ENCODE results near the gene ZNF614. TPM values are rescaled to one million over a fixed set of nuclear protein-coding genes. Genes with fewer than 3 reads are reported as not detected.
"Not testable (repeated sequence)": the region's sequence is repeated elsewhere in the genome, so short reads cannot be mapped to it uniquely, and the experiment has no call there.

The ZNF614 gene
- total RNA-seq, 2 experiments from 2014 or later: 9.8 to 11.7 TPM

DNA sequence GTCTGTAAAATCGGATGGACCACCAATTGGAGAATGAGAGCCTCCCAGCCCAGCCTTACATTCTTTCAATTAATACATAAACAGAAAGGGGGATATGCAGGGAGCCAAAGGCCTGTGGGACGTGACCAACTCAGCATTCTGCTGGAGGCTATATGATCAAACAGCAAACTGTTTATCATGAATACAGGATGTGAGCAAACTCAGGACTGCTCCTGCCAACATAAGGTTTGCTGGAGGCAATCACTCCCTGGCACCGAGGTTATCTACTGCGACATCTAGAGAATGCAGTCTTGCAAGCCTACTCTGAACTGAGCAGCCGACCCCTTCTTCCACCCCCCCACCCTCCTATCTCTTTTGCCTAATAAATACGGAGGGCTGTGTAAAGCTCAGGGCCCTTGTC lies 47.3 kb downstream of the ZNF614 start:
- POLR2A ChIA-PET, CTCF ChIA-PET: not testable (repeated sequence)

DNA sequence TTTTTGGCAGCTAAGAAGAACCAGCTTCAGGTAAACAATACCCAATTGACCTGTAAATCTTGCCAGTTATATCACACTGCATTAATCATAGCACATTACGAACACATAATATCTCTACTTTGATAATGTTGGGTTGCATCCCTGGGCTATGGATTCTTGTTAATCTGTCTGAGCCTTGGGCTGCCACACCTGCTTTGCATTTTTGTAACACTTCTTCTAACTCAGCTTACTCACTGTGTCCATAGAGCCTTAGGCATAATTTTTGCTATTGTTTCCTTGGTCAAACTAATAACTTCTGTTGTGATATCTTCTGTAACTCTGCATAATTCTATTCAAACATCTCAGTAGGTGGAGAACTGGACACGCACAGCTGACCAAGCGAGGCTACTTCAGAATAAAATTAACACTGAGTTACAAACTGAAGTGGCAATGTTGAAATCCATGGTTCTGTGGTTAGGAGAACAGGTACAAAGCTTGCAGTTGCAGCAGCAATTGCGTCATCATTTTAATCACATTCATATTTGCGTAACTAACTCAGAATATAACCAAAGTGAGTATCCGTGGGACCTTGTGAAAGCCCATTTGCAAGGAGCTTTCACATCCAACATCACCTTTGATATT lies 48.0 kb downstream of the ZNF614 start:
- H3K4me1 Mint-ChIP-seq (ENCODE audit: low read depth): peaks cover 10% of the 10 kb centered on the region
- CTCF ChIA-PET: no interaction called here
- no peaks in the 10 kb centered on the region for H3K27me3 Mint-ChIP-seq (ENCODE audit: low read depth)
- ATAC-seq (no peak), DNase-seq (no peak)
- POLR2A ChIA-PET: no interaction called here
- peaks cover 74% of the 10 kb centered on the region for H3K36me3 Mint-ChIP-seq (ENCODE audit: low read depth)
- peaks cover 59% of the 10 kb centered on the region for H3K9me3 Mint-ChIP-seq (ENCODE audit: insufficient read depth)
- no peak overlapping the region for H3K4me3 Mint-ChIP-seq
- H3K27ac Mint-ChIP-seq: no peak overlapping the region

More for the DNA sequence above, 47.3 kb downstream of the ZNF614 start:
- H3K27me3 Mint-ChIP-seq (ENCODE audit: low read depth); DNase-seq; ATAC-seq; H3K27ac Mint-ChIP-seq; H3K4me3 Mint-ChIP-seq: not testable (repeated sequence)
- peaks cover 13% of the 10 kb centered on the region for H3K4me1 Mint-ChIP-seq (ENCODE audit: low read depth)
- peaks cover 78% of the 10 kb centered on the region for H3K36me3 Mint-ChIP-seq (ENCODE audit: low read depth)
- peaks cover 61% of the 10 kb centered on the region for H3K9me3 Mint-ChIP-seq (ENCODE audit: insufficient read depth)

DNA sequence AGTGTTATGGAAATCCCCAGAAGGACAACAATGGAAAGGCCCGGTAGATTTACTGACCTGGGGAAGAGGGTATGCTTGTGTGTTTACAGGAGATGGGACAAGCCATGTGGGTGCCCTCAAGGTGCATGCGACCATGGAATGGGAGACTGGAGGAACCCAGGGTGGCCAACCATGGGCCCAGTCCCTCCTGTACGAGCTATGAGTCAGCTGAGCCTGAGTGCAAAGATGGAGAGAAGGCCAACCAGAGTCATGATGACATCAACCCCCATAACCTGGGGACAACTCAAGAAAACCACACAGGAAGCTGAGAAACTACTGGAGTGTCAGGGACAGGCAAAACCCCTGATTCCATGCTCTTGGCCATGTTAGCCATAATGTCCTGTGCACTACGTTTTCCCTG lies 49.3 kb downstream of the ZNF614 start:
- ATAC-seq (no peak), DNase-seq (no peak)
- H3K27me3 Mint-ChIP-seq (ENCODE audit: low read depth): no peaks in the 10 kb centered on the region
- ChIA-PET POLR2A (no interaction called here), CTCF (no interaction called here)
- H3K9me3 Mint-ChIP-seq (ENCODE audit: insufficient read depth): peaks cover 65% of the 10 kb centered on the region
- H3K36me3 Mint-ChIP-seq (ENCODE audit: low read depth): peaks cover 81% of the 10 kb centered on the region
- no peak overlapping the region for H3K27ac Mint-ChIP-seq
- H3K4me3 Mint-ChIP-seq: no peak overlapping the region
- peaks cover 8% of the 10 kb centered on the region for H3K4me1 Mint-ChIP-seq (ENCODE audit: low read depth)

DNA sequence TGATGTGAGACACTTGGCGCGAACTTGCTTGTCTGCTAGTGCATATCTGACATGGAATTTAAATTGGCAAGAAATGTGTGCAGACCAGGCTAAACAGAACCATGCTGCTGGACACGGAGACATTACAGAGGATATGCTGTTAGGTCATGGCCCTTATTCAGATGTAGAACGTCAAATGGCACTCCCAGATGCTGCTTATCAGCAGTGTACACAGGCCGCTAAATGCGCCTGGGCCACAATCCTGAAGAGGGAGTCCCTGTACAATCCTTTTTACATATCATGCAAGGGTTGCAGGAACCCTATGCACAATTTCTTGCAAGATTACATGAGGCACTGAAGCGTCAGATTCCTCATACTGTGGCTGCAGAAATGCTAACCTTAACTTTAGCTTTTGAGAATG lies 50.8 kb downstream of the ZNF614 start:
- DNase-seq (no peak), ATAC-seq (no peak)
- peaks cover 68% of the 10 kb centered on the region for H3K9me3 Mint-ChIP-seq (ENCODE audit: insufficient read depth)
- no peak overlapping the region for H3K4me3 Mint-ChIP-seq
- ChIA-PET CTCF (no interaction called here), POLR2A (interaction anchor here (0.6 kb wide), 1 partner anchor 129 kb away, joined by 5 read pairs; no protein-coding TSS in a partner anchor)
- peaks cover 82% of the 10 kb centered on the region for H3K36me3 Mint-ChIP-seq (ENCODE audit: low read depth)
- peaks cover 8% of the 10 kb centered on the region for H3K4me1 Mint-ChIP-seq (ENCODE audit: low read depth)
- no peak overlapping the region for H3K27ac Mint-ChIP-seq
- H3K27me3 Mint-ChIP-seq (ENCODE audit: low read depth): no peaks in the 10 kb centered on the region

DNA sequence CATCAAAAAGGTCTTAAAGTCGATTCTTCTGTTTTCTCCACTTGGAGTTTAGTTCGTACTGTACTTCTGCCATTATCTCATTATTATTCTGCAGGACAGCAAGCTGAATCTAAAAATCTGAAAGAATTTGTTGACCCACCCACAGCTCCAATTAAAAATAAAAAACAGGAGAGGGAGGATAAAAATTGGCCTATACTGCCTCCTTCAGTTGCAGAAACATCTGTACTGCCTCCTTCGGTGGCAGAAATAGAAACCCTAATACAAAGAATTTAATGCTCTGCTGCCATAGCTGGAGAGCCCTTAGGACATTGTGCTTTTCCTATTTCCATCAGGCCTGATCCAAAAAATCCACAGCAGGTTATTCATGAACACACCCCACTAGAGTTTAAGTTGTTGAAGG lies 51.3 kb downstream of the ZNF614 start:
- peaks cover 86% of the 10 kb centered on the region for H3K36me3 Mint-ChIP-seq (ENCODE audit: low read depth)

DNA sequence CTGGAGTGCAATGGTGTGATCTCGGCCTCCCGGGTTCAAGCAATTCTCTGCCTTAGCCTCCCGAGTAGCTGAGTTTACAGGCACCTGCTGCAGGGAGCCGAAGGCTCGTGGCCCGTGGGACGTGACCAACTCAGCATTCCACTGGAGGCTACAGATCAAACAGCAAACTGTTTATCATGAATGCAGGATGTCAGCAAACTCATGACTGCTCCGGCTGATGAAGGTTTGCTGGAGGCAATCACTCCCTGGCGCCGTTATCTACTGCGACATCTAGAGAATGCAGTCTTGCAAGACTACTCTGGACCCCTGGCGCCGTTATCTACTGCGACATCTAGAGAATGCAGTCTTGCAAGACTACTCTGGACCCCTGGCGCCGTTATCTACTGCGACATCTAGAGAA lies 52.4 kb downstream of the ZNF614 start:
- H3K4me3 Mint-ChIP-seq; POLR2A ChIA-PET; DNase-seq; ATAC-seq; CTCF ChIA-PET; H3K27ac Mint-ChIP-seq; H3K4me1 Mint-ChIP-seq (ENCODE audit: low read depth); H3K27me3 Mint-ChIP-seq (ENCODE audit: low read depth): not testable (repeated sequence)
- Mint-ChIP-seq H3K9me3 (ENCODE audit: insufficient read depth) (peaks cover 72% of the 10 kb centered on the region), H3K36me3 (ENCODE audit: low read depth) (peaks cover 87% of the 10 kb centered on the region)

More for the DNA sequence above, 51.3 kb downstream of the ZNF614 start:
- peaks cover 70% of the 10 kb centered on the region for H3K9me3 Mint-ChIP-seq (ENCODE audit: insufficient read depth)
- DNase-seq (no peak), ATAC-seq (no peak)
- CTCF ChIA-PET: no interaction called here
- H3K27ac Mint-ChIP-seq: no peak overlapping the region
- H3K4me1 Mint-ChIP-seq (ENCODE audit: low read depth): peaks cover 8% of the 10 kb centered on the region
- no peaks in the 10 kb centered on the region for H3K27me3 Mint-ChIP-seq (ENCODE audit: low read depth)
- POLR2A ChIA-PET: interaction anchor here (0.6 kb wide), 1 partner anchor 130 kb away, joined by 5 read pairs; no protein-coding TSS in a partner anchor
- no peak overlapping the region for H3K4me3 Mint-ChIP-seq

DNA sequence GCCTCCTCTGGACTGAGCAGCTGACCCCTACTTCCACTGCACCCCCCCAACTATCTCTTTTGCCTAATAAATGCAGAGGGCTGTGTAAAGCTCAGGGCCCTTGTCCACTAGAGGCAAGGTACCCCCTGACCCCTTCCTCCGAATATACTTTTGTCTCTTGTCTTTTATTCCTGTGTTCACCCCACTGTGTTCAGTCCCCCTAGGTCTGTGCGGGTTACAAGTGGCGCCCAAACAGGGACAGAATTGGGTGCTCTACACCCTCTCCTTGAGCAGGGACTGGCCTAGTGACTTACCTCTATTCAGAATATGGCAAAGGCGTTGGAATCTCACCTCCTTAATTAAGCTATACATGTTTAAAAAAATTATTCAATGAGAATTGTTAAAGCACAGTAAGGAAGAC lies 56.6 kb downstream of the ZNF614 start:
- no peaks in the 10 kb centered on the region for H3K27me3 Mint-ChIP-seq (ENCODE audit: low read depth)
- POLR2A ChIA-PET: no interaction called here
- no peak overlapping the region for H3K4me3 Mint-ChIP-seq
- peaks cover 80% of the 10 kb centered on the region for H3K36me3 Mint-ChIP-seq (ENCODE audit: low read depth)
- CTCF ChIA-PET: no interaction called here
- H3K9me3 Mint-ChIP-seq (ENCODE audit: insufficient read depth): peaks cover 60% of the 10 kb centered on the region
- H3K27ac Mint-ChIP-seq: no peak overlapping the region
- no peaks in the 10 kb centered on the region for H3K4me1 Mint-ChIP-seq (ENCODE audit: low read depth)
- ATAC-seq (no peak), DNase-seq (no peak)

DNA sequence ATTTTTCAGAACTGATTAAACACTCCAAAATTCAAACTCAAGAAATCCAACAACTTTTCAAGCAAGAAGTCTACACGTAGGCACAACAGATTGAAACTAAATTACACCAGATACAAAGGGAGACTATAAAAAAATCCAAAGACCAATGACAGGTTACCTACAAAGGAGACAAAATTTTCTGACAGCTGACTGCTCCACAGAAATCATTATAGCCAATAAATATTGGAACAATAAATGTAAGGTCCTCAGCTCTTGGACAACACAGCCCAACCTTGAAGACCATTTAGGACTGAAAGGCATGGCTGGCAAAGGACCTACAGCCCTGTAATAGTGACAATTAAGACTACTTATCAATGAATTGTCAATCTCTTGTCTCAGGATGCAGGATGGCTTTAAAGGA lies 57.5 kb downstream of the ZNF614 start:
- Mint-ChIP-seq H3K9me3 (ENCODE audit: insufficient read depth) (peaks cover 63% of the 10 kb centered on the region), H3K4me3 (no peak overlapping the region), H3K4me1 (ENCODE audit: low read depth) (no peaks in the 10 kb centered on the region), H3K27me3 (ENCODE audit: low read depth) (no peaks in the 10 kb centered on the region), H3K36me3 (ENCODE audit: low read depth) (peaks cover 83% of the 10 kb centered on the region), H3K27ac (no peak overlapping the region)
- CTCF ChIA-PET: no interaction called here
- POLR2A ChIA-PET: no interaction called here
- no peak for ATAC-seq
- no peak for DNase-seq

DNA sequence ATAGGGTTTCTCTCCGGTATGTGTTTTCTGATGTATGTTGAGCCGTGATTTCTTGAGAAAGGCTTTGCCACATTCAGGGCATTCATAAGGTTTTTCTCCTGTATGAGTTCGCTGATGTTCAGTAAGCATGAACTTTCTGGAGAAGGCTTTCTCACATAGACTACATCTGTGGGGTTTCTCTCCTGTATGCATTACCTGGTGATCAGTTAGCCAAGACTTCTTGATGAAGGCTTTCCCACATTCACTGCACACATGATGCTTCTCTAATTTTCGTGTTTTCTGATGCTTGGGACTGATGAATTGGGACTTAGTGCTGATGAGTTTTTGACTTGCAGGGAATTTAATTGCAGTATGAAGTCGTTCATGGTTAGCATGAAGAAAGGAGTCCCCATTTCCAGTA lies 62.6 kb downstream of the ZNF614 start:
- Mint-ChIP-seq H3K36me3 (ENCODE audit: low read depth) (peaks cover 70% of the 10 kb centered on the region), H3K27me3 (ENCODE audit: low read depth) (no peaks in the 10 kb centered on the region), H3K4me3 (no peak overlapping the region), H3K4me1 (ENCODE audit: low read depth) (no peaks in the 10 kb centered on the region), H3K27ac (no peak overlapping the region), H3K9me3 (ENCODE audit: insufficient read depth) (peaks cover 59% of the 10 kb centered on the region)
- no peak for ATAC-seq
- ChIA-PET POLR2A (no interaction called here), CTCF (no interaction called here)
- no peak for DNase-seq

Other genes starting within 250 kb of the ZNF614 start
- gene FPR3, start 233.2 kb downstream of the ZNF614 start, total RNA-seq: not detected
- gene ZNF577, start 140.4 kb downstream of the ZNF614 start, total RNA-seq: 1 to 10 TPM; 6.0 to 7.6 TPM
- 10 to 100 TPM; 10.9 to 11.2 TPM for gene ZNF649, start 123.4 kb downstream of the ZNF614 start, total RNA-seq
- 1 to 10 TPM; 6.3 to 8.2 TPM for gene ZNF613, start 100.9 kb downstream of the ZNF614 start, total RNA-seq
- gene ZNF350, start 41.5 kb downstream of the ZNF614 start, total RNA-seq: 10 to 100 TPM; 11.8 to 13.7 TPM
- 1 to 10 TPM; 7.8 to 8.6 TPM for gene ZNF615, start 20.2 kb downstream of the ZNF614 start, total RNA-seq
- gene ZNF432, start 20.5 kb upstream of the ZNF614 start, total RNA-seq: 10 to 100 TPM; 15.6 to 16.0 TPM
- gene ZNF841, start 67.4 kb upstream of the ZNF614 start, total RNA-seq: 10 to 100 TPM; 26.2 to 28.0 TPM
- 1 to 10 TPM; 6.2 to 8.4 TPM for gene ZNF616, start 111.6 kb upstream of the ZNF614 start, total RNA-seq
- 10 to 100 TPM; 15.5 to 18.7 TPM for gene ZNF836, start 143.2 kb upstream of the ZNF614 start, total RNA-seq
- 100 to 1,000 TPM; 223 to 225 TPM for gene PPP2R1A, start 161.7 kb upstream of the ZNF614 start, total RNA-seq
- 10 to 100 TPM; 18.9 to 23.7 TPM for gene ZNF766, start 241.2 kb upstream of the ZNF614 start, total RNA-seq